Chondrocyte (in vitro differentiated cells): Measurements from ENCODE around the gene ID1. TPM values are rescaled to one million over a fixed set of nuclear protein-coding genes. Genes with fewer than 3 reads are reported as not detected.

Experiments used
- DNase-seq: peaks from one replicate; pipeline ENCODE4 v3.0.0; 2021; ENCODE audit warnings: mixed read lengths, low spot score
- H3K27ac Mint-ChIP-seq: one replicate; pipeline ENCODE4 v1.8.0; 2021; ENCODE audit warnings: mild to moderate bottlenecking, moderate library complexity, mixed read lengths; ENCODE audit not compliant: unreplicated experiment
- H3K27me3 Mint-ChIP-seq: 2 replicates; pipeline ENCODE4 v1.8.0; 2021; ENCODE audit warnings: low read depth, mixed read lengths
- H3K36me3 Mint-ChIP-seq: 2 replicates; pipeline ENCODE4 v1.8.0; 2021; ENCODE audit warnings: low read depth, mixed read lengths
- H3K4me1 Mint-ChIP-seq: 2 replicates; pipeline ENCODE4 v1.8.0; 2021; ENCODE audit warnings: low read depth, mild to moderate bottlenecking, mixed read lengths
- H3K4me3 Mint-ChIP-seq: one replicate; pipeline ENCODE4 v1.8.0; 2021; ENCODE audit warnings: mild to moderate bottlenecking, moderate library complexity, mixed read lengths; ENCODE audit not compliant: unreplicated experiment
- H3K9me3 Mint-ChIP-seq: 2 replicates; pipeline ENCODE4 v1.8.0; 2021; ENCODE audit warnings: low read depth, mixed read lengths
- total RNA-seq: library from RNA; stranded (reverse); gene quantifications from 3 replicates; pipeline ENCODE4 v1.2.1, GENCODE V29; 2021
- TF ChIP-seq, protein P1 (sequence below): fragments of 200-600 bp; sonication (generic); IDR thresholded peaks from 2 replicates; pipeline ENCODE4 v1.5.0; 2021; ENCODE audit warnings: antibody characterized with exemption, mild to moderate bottlenecking, moderate library complexity

Gene ID1
- total RNA-seq, 1 donor from 2014 or later, result 9.0 TPM

GRCh38 chr20:31567380-31567720, 37.7 kb upstream of the ID1 start:
- no peak for DNase-seq
- H3K4me3 Mint-ChIP-seq, result no peak overlapping the region
- peaks cover 43% of the 10 kb centered on the region for H3K4me1 Mint-ChIP-seq
- H3K36me3 Mint-ChIP-seq, result peaks cover 11% of the 10 kb centered on the region
- TF ChIP-seq, protein P1, sequence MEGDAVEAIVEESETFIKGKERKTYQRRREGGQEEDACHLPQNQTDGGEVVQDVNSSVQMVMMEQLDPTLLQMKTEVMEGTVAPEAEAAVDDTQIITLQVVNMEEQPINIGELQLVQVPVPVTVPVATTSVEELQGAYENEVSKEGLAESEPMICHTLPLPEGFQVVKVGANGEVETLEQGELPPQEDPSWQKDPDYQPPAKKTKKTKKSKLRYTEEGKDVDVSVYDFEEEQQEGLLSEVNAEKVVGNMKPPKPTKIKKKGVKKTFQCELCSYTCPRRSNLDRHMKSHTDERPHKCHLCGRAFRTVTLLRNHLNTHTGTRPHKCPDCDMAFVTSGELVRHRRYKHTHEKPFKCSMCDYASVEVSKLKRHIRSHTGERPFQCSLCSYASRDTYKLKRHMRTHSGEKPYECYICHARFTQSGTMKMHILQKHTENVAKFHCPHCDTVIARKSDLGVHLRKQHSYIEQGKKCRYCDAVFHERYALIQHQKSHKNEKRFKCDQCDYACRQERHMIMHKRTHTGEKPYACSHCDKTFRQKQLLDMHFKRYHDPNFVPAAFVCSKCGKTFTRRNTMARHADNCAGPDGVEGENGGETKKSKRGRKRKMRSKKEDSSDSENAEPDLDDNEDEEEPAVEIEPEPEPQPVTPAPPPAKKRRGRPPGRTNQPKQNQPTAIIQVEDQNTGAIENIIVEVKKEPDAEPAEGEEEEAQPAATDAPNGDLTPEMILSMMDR, result no peak
- peak overlapping the region; percentile 71 for H3K27ac Mint-ChIP-seq
- no peaks in the 10 kb centered on the region for H3K9me3 Mint-ChIP-seq
- no peaks in the 10 kb centered on the region for H3K27me3 Mint-ChIP-seq

GRCh38 chr20:31568041-31568731, 36.9 kb upstream of the ID1 start:
- Mint-ChIP-seq H3K36me3 (peaks cover 9% of the 10 kb centered on the region), H3K27me3 (no peaks in the 10 kb centered on the region), H3K9me3 (no peaks in the 10 kb centered on the region), H3K4me3 (no peak overlapping the region), H3K27ac (peak overlapping the region; percentile 83), H3K4me1 (peaks cover 43% of the 10 kb centered on the region)
- TF ChIP-seq, protein P1, result peak; percentile 37
- no peak for DNase-seq

GRCh38 chr20:31568773-31569162, 36.3 kb upstream of the ID1 start:
- Mint-ChIP-seq H3K4me1 (peaks cover 49% of the 10 kb centered on the region), H3K4me3 (no peak overlapping the region), H3K9me3 (no peaks in the 10 kb centered on the region), H3K36me3 (peaks cover 9% of the 10 kb centered on the region), H3K27me3 (no peaks in the 10 kb centered on the region), H3K27ac (peak overlapping the region; percentile 83)
- DNase-seq, result no peak
- TF ChIP-seq, protein P1, result no peak

DNA sequence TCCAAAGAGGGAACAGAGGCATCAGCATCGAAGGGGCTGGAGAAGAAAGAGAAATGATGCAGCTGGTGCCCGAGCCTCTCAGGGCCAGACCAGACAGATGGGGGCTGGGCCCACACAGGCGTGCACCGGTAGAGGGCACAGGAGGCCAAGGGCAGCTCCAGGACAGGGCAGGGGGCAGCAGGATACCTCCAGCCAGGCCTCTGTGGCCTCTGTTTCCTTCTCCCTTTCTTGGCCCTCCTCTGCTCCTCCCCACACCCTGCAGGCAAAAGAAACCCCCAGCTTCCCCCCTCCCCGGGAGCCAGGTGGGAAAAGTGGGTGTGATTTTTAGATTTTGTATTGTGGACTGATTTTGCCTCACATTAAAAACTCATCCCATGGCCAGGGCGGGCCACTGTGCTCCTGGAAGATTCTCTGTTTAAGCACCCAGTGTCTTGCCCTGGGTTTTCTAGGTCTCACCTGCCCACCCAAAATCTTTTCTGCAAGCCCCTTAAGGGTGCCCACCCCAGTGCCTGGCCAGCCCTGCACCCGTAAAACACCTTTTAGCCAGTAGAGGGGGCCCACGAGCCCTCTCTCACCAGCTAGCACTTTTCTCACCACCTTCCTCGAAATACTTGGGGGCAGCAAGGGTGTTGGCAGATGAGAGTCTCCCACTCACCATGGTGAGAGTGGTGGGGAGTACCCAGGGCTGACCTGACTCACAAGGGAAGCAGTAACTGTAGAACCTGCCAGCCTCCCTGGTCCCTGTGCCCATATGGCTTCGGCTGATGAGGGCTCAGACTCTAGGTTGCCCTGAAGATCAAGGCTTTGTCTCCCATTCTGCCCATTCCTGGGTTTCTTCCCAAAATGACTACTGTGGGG, 35.7 kb upstream of the ID1 start:
- Mint-ChIP-seq H3K9me3 (no peaks in the 10 kb centered on the region), H3K27me3 (no peaks in the 10 kb centered on the region), H3K4me3 (no peak overlapping the region), H3K4me1 (peaks cover 54% of the 10 kb centered on the region), H3K36me3 (peaks cover 6% of the 10 kb centered on the region), H3K27ac (peak overlapping the region; percentile 83)
- TF ChIP-seq, protein P1, result peak; percentile 98
- no peak for DNase-seq

- Mint-ChIP-seq H3K27ac (peak overlapping the region; percentile 73), H3K36me3 (peaks cover 4% of the 10 kb centered on the region), H3K4me1 (peaks cover 54% of the 10 kb centered on the region), H3K27me3 (no peaks in the 10 kb centered on the region), H3K9me3 (no peaks in the 10 kb centered on the region), H3K4me3 (no peak overlapping the region)
- no peak for DNase-seq
- TF ChIP-seq, protein P1, result no peak
Measured at GRCh38 chr20:31570021-31570463, 35.0 kb upstream of the ID1 start.
